Tibial nerve (tissue), 4 donors: Measurements from ENCODE around the gene BMP7. TPM values are rescaled to one million over a fixed set of nuclear protein-coding genes. Genes with fewer than 3 reads are reported as not detected.
A peak's percentile ranks its signal among the peaks of the same experiment; 100 is the strongest.

Source experiments
- DNase-seq, 2 donors: peaks; one replicate each; pipeline ENCODE4 v3.0.0-alpha.2; 2019; ENCODE audit warnings: low spot score in 2 of 2
- H3K27ac ChIP-seq, 4 donors: fragments of 200-600 bp; sonication (generic) in 3 of 4; one replicate each; pipeline ENCODE4 v1.5.1; 2017 to 2019; ENCODE audit warnings: mild to moderate bottlenecking in 1 of 4
- H3K27me3 ChIP-seq, 2 donors: fragments of 200-600 bp; sonication (generic) in 1 of 2; one replicate each; pipeline versions ENCODE4 v1.5.1 to v1.6.0; 2017 to 2019
- H3K36me3 ChIP-seq, 3 donors: fragments of 200-600 bp; sonication (generic); one replicate each; pipeline ENCODE4 v1.5.1; 2018 to 2019
- H3K4me1 ChIP-seq, 4 donors: fragments of 200-600 bp; sonication (generic) in 3 of 4; one replicate each; pipeline ENCODE4 v1.5.1; 2017 to 2019
- H3K4me3 ChIP-seq, 4 donors: fragments of 200-600 bp; sonication (generic) in 3 of 4; one replicate each; pipeline ENCODE4 v1.5.1; 2017 to 2019; ENCODE audit warnings: mild to moderate bottlenecking in 1 of 4, moderate library complexity in 1 of 4
- H3K9me3 ChIP-seq, 4 donors: fragments of 200-600 bp; sonication (generic) in 3 of 4; one replicate each; pipeline ENCODE4 v1.5.1; 2017 to 2019
- EP300 ChIP-seq, 2 donors: sonication (generic); formaldehyde crosslinking; IDR thresholded peaks; one replicate each; pipeline ENCODE4 v1.6.1; 2017; ENCODE audit warnings: antibody characterized with exemption in 2 of 2, mild to moderate bottlenecking in 1 of 2
- POLR2A ChIP-seq, 2 donors: fragments of 450-650 bp; IDR thresholded peaks; one replicate each; pipeline ENCODE4 v1.6.1; 2017; ENCODE audit warnings: antibody characterized with exemption in 2 of 2, mild to moderate bottlenecking in 2 of 2, moderate library complexity in 2 of 2
- WGBS, 2 donors: methylation state at CpG; one replicate each; pipeline ENCODE4 v1.1.5; 2018; 5-methylcytosine and 5-hydroxymethylcytosine counted together
- total RNA-seq, 4 donors: library from RNA; depleted of rRNA; stranded (reverse); fragments of >200 nt; gene quantifications; one replicate each; pipeline ENCODE4 v1.1.0, GENCODE V29; 2016
- TF ChIP-seq, protein P1 (sequence below), 5 experiments: fragments of 200-600 bp in 3 of 5; fragments of 450-650 bp in 2 of 5; sonication (generic) in 3 of 5; IDR thresholded peaks; one replicate each; pipeline ENCODE4 v1.5.1; 2016 to 2019; ENCODE audit warnings: antibody characterized with exemption in 5 of 5, mild to moderate bottlenecking in 3 of 5, moderate library complexity in 2 of 5

BMP7 gene
- total RNA-seq, 4 donors from 2014 or later = 11.7 to 14.2 (median 13.4) TPM

DNA sequence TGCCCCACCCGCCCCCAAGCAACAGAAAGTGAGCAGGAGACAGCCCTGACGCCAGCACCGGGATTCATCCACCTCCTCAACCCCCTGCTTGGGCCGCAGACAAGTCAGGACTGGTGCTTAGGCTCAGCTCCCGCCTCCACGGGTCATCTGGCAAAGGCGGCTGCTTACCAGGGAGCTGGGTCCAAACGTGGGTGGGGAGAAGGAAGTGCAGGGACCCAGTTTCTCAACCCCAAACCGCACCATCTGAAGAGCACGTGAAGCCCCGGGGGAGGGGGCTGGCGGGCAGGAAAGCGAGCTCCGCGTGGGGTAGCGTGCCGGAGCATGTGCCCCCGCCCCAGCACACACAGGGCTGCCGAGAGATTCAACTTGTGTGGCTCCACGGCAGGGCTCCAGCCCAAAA lies 87.2 kb downstream of the BMP7 start:
- Histone ChIP-seq H3K4me3 (no peak overlapping the region), H3K4me1 (peaks cover 0 to 19% (median 0%) of the 10 kb centered on the region in 4 donors), H3K9me3 (no peaks in the 10 kb centered on the region), H3K36me3 (peaks cover 0 to 17% (median 0%) of the 10 kb centered on the region in 3 donors), H3K27me3 (no peaks in the 10 kb centered on the region), H3K27ac (peak overlapping the region in 2 of 4 donors; percentile 43 to 53)
- DNase-seq = peak; percentile 9 to 15
- 59 to 62% methylated on average over 8 to 17 of the region's 20 CpGs for WGBS, 2 donors
- TF ChIP-seq POLR2A (IDR thresholded peaks at IDR 0.05) (no peak), EP300 (IDR thresholded peaks at IDR 0.05) (peak in 1 of 2 donors; percentile 34)

DNA sequence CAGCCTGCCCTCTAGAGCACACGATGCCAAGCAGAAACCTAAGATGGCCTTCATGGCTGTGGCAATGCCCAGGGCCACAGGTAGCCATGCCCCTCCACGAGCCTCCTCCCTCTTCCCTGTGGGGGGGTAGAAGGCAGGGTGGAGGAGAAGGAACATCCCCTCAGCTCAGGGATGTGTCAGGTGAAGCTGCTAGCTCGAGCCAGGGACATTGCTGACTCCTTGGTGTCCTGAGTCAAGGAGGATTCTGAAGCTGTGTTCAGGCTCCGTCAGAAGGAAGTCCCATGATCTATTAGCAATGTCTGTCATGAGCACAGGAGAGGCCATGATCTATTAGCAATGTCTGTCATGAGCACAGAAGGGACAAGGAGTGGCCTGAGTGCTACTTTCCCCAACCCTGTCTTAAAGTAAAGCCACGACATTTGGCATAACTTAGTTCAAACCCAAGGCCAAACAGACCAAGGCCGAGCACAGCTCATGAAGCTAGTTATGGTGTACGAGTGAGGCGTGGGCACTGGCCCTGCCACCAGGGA lies 87.8 kb downstream of the BMP7 start:
- peak overlapping the region in 1 of 4 donors; percentile 53 for H3K27ac ChIP-seq
- no peak for DNase-seq
- H3K4me1 ChIP-seq = peaks cover 0 to 19% (median 0%) of the 10 kb centered on the region in 4 donors
- H3K9me3 ChIP-seq = no peaks in the 10 kb centered on the region
- peaks cover 0 to 23% (median 0%) of the 10 kb centered on the region in 3 donors for H3K36me3 ChIP-seq
- 89 to 94% methylated on average over 7 to 8 of the region's 8 CpGs for WGBS, 2 donors
- TF ChIP-seq, protein P1, sequence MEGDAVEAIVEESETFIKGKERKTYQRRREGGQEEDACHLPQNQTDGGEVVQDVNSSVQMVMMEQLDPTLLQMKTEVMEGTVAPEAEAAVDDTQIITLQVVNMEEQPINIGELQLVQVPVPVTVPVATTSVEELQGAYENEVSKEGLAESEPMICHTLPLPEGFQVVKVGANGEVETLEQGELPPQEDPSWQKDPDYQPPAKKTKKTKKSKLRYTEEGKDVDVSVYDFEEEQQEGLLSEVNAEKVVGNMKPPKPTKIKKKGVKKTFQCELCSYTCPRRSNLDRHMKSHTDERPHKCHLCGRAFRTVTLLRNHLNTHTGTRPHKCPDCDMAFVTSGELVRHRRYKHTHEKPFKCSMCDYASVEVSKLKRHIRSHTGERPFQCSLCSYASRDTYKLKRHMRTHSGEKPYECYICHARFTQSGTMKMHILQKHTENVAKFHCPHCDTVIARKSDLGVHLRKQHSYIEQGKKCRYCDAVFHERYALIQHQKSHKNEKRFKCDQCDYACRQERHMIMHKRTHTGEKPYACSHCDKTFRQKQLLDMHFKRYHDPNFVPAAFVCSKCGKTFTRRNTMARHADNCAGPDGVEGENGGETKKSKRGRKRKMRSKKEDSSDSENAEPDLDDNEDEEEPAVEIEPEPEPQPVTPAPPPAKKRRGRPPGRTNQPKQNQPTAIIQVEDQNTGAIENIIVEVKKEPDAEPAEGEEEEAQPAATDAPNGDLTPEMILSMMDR (IDR thresholded peaks at IDR 0.05) = no peak
- no peak for TF ChIP-seq POLR2A (IDR thresholded peaks at IDR 0.05)
- TF ChIP-seq EP300 (IDR thresholded peaks at IDR 0.05) = no peak
- no peaks in the 10 kb centered on the region for H3K27me3 ChIP-seq
- H3K4me3 ChIP-seq = no peak overlapping the region

- WGBS, 2 donors = 92% methylated on average over 19 of the region's 19 CpGs
- H3K27ac ChIP-seq = no peak overlapping the region
- peaks cover 0 to 19% (median 0%) of the 10 kb centered on the region in 4 donors for H3K4me1 ChIP-seq
- no peaks in the 10 kb centered on the region for H3K9me3 ChIP-seq
- H3K27me3 ChIP-seq = no peaks in the 10 kb centered on the region
- DNase-seq = no peak
- H3K36me3 ChIP-seq = peaks cover 0 to 30% (median 0%) of the 10 kb centered on the region in 3 donors
- no peak overlapping the region for H3K4me3 ChIP-seq
- TF ChIP-seq, protein P1 (IDR thresholded peaks at IDR 0.05) = no peak
- TF ChIP-seq POLR2A (IDR thresholded peaks at IDR 0.05) (no peak), EP300 (IDR thresholded peaks at IDR 0.05) (no peak)
Measured at GRCh38 chr20:57177636-57178280, 88.7 kb downstream of the BMP7 start.

DNA sequence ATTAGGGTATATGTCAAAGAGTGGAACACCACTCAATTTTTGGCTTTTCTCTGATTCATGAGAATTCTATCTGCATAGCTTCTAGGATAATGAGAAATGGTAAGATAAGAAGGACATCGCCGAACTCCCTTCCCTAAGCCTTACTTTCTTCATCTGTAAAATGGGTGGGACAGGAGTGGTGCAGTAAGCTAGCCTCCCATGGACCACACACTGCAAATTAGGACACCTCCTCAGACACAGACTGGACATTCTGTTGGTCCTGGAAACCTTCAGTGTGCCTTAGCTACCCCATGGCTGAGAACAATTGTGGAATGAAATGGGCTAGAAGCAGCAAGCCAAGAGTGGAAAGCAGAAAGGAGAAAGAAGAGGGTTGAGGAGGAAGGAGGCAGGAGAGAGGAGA lies 89.6 kb downstream of the BMP7 start:
- peaks cover 0 to 31% (median 0%) of the 10 kb centered on the region in 3 donors for H3K36me3 ChIP-seq
- TF ChIP-seq EP300 (IDR thresholded peaks at IDR 0.05) = no peak
- TF ChIP-seq, protein P1 (IDR thresholded peaks at IDR 0.05) = no peak
- no peak for TF ChIP-seq POLR2A (IDR thresholded peaks at IDR 0.05)
- peaks cover 0 to 19% (median 0%) of the 10 kb centered on the region in 4 donors for H3K4me1 ChIP-seq
- no peak overlapping the region for H3K4me3 ChIP-seq
- no peaks in the 10 kb centered on the region for H3K9me3 ChIP-seq
- H3K27ac ChIP-seq = no peak overlapping the region
- 95 to 100% methylated on average over 2 of the region's 2 CpGs for WGBS, 2 donors
- no peak for DNase-seq
- no peaks in the 10 kb centered on the region for H3K27me3 ChIP-seq

DNA sequence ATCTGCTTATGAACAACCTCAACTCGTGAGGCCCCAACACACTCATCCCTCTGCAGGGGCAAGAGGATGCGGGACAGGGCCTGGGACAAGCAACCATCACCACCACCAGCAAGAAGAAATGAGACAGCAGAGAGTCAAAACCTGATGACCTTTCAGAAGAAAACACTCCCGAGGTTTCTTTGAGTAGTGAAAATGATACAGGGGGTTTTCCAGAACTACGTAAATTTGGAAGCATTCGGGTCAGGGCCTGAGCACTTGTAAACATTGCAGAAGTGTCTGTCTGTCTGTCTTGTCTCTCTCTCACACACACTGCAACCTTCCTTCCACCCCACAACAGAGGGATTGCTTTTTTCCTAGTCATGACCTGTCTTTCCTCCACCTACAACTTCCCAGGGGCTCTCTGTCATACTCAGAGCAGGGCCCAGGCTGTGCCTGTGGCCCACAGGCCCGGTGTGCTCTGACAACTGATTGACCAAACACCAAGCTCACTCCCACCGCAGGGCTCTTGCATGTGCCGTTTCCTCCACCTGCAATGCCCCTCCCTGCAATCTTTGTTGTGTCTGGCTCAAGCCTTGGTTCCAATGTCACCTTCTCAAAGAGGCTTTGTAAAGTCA lies 90.9 kb downstream of the BMP7 start:
- no peak overlapping the region for H3K4me3 ChIP-seq
- no peaks in the 10 kb centered on the region for H3K27me3 ChIP-seq
- 80 to 84% methylated on average over 8 of the region's 8 CpGs for WGBS, 2 donors
- H3K9me3 ChIP-seq = no peaks in the 10 kb centered on the region
- no peak for DNase-seq
- no peak overlapping the region for H3K27ac ChIP-seq
- TF ChIP-seq EP300 (IDR thresholded peaks at IDR 0.05) (no peak), POLR2A (IDR thresholded peaks at IDR 0.05) (no peak)
- TF ChIP-seq, protein P1 (IDR thresholded peaks at IDR 0.05) = no peak
- peaks cover 0 to 17% (median 0%) of the 10 kb centered on the region in 4 donors for H3K4me1 ChIP-seq
- H3K36me3 ChIP-seq = peaks cover 0 to 43% (median 0%) of the 10 kb centered on the region in 3 donors
